ENCODE results near the gene SPSB1.
A peak's percentile ranks its signal among the peaks of the same experiment; 100 is the strongest.

SPSB1 gene

GRCh38 chr1:9316512-9316911, 23.8 kb downstream of the SPSB1 start:
- no peak for DNase-seq (ENCODE audit: low read depth, low spot score)
- no peak overlapping the region for H3K27ac ChIP-seq

GRCh38 chr1:9317072-9317471, 24.4 kb downstream of the SPSB1 start:
- no peak for DNase-seq (ENCODE audit: low read depth, low spot score)
- peak overlapping the region; percentile 30 for H3K27ac ChIP-seq

DNA sequence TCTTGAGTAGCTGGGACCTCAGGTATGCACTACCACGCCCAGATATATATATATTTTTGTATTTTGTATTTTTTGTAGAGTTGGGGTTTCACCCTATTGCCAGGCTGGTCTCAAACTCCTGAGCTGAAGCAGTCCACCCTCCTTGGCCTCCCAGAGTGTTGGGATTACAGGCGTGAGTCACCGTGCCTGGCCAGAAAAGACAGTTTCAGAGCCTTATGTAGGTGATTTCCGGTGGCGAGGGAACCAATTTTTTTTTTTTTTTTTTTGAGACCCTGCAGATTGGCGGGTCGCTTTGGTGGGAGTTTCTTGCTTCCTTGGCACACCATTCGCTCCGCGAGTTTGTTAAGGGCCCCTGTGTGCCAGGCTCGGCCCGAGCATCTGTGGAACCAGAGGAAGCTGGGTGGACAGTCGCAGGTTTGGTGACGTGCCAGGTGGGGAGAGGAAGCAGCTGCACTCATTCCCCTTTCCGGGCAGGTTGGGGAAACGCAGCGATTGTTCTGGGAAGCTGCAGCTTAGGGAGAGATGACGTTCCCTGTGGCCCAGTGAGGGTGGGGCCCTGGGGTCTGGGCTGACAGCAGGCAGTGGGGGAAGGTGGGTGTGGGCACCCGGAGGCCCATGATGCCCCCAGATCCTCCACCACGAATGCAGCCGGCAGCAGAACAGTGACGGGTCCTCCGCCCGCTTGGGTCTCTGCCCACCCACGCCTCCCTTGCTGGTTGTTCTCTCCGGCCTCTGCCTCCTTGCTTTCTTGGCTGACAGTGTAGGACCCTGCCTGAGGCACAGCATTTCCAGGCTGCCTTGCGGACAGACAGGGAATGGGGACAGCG, 25.1 kb downstream of the SPSB1 start:
- H3K27ac ChIP-seq: peak overlapping the region; percentile 30
- DNase-seq (ENCODE audit: low read depth, low spot score): no peak

- H3K27ac ChIP-seq: no peak overlapping the region
- DNase-seq (ENCODE audit: low read depth, low spot score): no peak
Observed at GRCh38 chr1:9319208-9319788, 26.6 kb downstream of the SPSB1 start.

DNA sequence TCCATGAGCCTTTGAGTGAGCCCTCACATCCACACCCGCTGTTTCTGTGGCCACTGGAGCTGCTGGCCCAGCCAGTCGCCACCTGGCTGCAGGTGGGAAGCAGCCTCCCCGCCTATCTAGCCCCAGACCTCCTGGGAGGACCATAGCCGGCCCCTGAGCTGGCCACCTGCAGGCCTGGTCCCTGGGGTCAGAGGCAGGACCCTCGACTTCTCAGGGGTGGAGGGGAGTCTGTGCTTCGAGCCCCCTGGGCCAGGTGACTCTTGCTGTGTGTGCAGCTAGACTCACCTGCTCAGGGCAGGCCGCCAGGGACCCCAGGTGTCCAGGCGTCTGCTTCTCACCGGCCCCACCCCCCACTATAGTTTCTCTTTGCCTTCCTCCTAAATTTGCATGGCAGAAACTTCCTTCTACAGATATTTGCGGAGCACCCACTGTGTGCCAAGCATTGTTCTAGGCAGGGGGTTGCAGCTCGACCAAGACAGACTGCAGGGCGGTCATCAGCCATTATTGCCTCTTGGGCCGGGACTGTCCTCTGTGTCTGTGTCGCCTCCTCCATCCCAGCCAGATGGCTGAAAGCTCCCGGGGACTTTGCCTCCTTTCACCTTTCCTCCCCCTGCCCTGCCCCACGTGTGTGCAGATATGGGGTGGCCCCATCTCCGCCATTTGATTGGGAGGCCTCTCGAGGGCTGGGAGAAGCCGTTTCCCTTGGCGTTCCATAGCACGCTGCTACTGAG, 27.3 kb downstream of the SPSB1 start:
- H3K27ac ChIP-seq: no peak overlapping the region
- no peak for DNase-seq (ENCODE audit: low read depth, low spot score)

DNA sequence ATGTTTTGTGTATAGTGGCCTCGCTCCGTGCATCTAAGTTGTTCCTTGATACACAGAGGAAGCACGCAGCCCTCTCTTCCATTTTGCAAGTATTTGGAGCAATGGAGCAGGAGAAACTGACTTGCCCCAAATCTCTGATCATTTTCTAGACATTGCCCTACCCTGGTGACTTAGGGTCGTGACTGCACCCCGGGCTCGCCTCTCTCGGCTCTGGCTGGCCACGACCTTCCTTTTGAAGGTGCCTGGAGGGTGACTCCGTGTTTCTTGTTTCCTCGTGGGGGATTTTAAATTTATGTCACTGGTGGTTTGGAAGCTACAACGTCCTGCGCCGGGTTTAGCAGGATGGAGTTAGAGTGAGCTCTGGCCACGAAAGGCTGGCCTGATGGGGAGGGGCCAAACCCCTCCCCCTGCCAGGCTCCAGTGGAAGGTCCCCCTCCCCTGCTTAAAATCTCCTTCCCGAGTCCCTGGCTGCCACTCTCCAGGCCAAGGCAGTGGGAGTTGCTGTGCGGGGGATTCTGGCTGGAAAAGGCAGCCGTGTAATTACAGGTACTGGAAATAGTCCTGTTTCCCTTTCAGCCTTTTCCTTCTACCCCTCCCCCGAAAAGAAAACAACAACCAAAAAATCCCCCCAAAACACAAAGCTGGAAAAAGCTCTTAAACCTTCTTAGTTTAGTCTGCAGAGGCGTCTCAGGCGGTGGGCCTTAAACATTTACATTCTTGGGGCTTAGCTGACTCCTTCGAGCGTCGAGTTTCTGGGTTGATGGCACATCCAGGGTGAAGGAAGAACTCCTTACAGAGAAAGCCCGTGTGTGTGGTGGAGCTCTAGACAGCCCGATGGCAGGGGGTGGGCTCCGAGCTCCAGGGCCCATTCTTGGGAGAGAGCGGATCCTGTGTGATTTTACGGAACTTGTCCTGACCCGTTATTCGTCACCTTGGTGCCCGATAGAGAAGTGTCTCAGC, 28.1 kb downstream of the SPSB1 start:
- DNase-seq (ENCODE audit: low read depth, low spot score): no peak
- H3K27ac ChIP-seq: peak overlapping the region; percentile 48

GRCh38 chr1:9321480-9321849, 28.8 kb downstream of the SPSB1 start:
- peak overlapping the region; percentile 48 for H3K27ac ChIP-seq
- DNase-seq (ENCODE audit: low read depth, low spot score): peak; percentile 69

DNA sequence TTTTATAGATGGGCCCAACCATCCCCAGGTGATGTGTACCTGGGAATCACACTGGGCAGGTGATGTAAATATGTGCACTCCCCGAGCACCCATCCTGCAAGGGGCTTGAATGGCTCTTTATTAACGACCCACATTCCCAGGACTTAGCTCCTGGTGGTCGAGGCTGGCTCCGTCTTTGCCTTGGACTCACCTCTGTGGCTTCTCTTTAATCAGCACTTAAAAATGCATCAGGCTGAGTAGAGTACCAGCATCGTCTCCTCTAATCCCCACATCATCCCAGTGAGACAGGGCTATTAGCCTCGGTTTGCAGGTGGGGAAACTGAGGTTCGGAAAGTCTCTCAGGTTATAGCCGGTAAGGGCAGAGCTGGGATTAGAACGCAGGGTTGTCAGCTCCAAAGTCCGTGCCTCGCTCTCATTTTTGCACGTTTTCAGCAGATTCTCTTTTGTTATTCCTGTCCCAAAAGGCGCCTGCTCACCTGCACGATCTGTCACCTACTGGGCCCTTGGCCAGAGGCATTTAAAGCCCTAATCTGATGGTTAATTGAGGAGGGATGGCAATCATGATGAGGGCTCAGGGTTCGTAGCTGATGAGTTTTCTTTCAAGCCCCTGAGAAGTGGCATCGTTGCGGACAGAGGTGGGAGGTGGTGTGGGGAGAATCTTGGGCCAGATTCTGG, 29.4 kb downstream of the SPSB1 start:
- H3K27ac ChIP-seq: peak overlapping the region; percentile 48
- DNase-seq (ENCODE audit: low read depth, low spot score): no peak

DNA sequence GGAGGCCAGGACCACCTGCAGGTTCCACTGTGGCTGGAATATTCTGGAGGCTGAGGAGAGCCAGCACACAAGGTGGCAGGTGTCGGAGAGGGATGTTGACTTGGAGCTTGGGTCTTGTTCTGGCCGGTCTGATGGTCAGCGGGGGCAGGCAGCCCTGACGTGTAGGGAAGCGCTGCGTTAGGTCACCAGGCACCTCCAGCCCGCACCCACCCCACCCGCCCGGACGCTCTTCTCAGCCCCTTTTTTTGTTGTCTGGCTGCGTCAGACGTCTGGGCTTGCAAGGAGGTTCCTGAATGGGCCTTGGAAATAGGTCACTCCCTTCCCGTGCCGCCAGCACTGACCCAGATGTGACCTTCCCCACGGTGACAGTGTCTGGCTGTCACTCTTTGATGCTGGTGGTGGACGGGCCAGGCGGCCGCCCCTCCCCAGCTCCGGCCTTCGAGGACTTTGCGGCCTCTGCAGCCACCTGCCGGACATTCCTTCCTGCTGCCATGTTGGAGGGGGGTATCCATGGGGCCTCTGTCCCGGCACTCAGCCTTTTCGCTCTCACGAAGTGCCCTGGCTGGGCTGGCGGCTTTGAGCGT, 30.1 kb downstream of the SPSB1 start:
- no peak overlapping the region for H3K27ac ChIP-seq
- no peak for DNase-seq (ENCODE audit: low read depth, low spot score)

- H3K27ac ChIP-seq: no peak overlapping the region
- no peak for DNase-seq (ENCODE audit: low read depth, low spot score)
Observed at GRCh38 chr1:9324246-9325096, 31.8 kb downstream of the SPSB1 start.

DNA sequence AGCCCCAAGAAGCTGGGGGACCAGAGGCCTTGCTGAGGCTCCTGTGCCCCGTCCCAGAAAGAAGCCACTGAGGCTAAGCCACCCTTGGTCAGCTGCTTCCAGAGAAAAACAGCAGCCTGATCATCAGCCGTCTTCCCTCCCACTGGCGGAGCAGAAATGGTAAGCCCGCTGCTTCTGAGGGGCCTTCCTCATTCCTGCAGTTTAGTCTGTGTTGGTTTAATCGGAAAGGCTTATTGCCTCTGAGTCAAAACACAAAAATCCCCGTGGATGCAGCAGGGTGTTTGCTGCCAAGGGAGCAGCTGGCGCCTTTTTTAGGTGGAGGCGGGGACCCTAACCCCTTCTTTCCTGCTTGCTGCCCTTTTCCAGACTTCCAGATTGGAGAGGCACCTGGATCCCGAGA, 33.9 kb downstream of the SPSB1 start:
- H3K27ac ChIP-seq: no peak overlapping the region

DNA sequence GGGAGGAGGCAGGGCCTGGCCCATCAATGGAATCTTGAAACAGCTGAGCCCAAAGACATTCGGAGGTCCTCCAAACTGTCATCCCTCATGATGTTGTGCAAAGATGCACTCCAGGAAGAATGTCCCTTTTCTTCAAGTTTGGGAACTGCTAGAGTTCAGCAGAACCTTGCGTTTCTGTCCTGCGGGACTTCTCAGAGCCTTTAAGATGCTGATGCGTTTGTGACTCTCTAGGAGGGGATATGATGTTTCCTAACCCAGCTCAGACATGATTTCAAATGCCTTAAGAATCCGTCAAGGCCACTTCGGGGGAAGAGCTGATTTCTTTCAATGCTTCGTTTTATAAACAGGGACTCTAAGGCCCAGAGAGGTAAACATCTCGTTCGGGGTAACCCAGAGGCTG, 35.5 kb downstream of the SPSB1 start:
- no peak overlapping the region for H3K27ac ChIP-seq
- no peak for DNase-seq (ENCODE audit: low read depth, low spot score)

More for the DNA sequence above, 33.9 kb downstream of the SPSB1 start:
- no peak for DNase-seq (ENCODE audit: low read depth, low spot score)

DNA sequence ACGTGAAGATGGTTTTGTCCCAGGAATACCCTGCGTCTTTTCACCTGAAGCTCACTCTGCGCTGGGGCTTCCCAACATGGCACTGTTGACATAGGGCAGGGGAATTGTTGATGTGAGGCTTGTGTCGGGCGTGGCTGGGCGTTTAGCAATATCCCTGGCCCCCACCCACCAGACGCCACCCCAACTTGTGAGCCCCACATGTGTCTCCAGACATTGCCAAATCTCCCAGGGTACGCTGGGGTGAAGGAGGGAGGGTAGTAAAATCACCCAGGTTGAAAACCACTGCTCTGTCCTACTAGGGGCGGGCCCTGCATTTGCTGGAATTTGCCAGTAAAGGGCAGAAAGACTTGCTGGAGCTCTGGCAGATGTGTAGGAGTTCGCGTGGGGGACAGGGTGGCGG, 36.0 kb downstream of the SPSB1 start:
- DNase-seq (ENCODE audit: low read depth, low spot score): no peak
- no peak overlapping the region for H3K27ac ChIP-seq

GRCh38 chr1:9331016-9331415, 38.3 kb downstream of the SPSB1 start:
- no peak for DNase-seq (ENCODE audit: low read depth, low spot score)
- H3K27ac ChIP-seq: peak overlapping the region; percentile 50

- peak overlapping the region; percentile 50 for H3K27ac ChIP-seq
- peak; percentile 37 for DNase-seq (ENCODE audit: low read depth, low spot score)
Observed at GRCh38 chr1:9331558-9332346, 39.1 kb downstream of the SPSB1 start.

DNA sequence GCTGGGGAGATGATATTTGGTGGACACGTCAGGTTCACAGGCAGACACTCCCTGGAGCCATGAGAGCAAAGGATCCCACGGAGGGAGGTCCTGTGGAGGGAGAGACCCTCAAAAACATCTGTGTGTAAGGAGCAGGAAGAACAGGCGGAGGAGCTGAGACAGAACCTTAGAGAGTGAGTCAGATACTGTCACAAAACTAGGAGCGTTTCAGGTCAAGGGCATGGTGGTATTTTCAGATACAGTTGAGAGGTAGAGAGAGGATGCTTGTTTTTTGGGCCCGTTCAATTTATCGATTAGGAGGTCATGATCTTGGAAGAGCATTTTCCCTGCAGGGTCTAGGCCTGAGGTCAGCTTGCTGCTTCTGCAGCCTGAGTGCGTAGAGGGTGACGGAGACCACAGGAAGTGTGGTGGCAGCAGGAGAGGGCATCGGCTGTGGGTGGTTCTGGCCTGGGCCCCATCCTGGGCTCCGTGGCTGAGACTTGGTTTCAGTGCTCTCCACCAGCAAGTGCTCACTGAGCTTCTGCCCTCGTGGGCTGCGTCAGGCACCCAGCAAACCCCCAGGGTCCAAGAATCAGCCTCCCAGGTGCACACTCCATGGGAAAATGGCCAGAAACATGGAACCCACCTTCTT, 39.9 kb downstream of the SPSB1 start:
- no peak for DNase-seq (ENCODE audit: low read depth, low spot score)
- H3K27ac ChIP-seq: no peak overlapping the region

All from epithelial cell of prostate (primary cell).